ENCODE data around the gene KIF5A.

The KIF5A gene

DNA sequence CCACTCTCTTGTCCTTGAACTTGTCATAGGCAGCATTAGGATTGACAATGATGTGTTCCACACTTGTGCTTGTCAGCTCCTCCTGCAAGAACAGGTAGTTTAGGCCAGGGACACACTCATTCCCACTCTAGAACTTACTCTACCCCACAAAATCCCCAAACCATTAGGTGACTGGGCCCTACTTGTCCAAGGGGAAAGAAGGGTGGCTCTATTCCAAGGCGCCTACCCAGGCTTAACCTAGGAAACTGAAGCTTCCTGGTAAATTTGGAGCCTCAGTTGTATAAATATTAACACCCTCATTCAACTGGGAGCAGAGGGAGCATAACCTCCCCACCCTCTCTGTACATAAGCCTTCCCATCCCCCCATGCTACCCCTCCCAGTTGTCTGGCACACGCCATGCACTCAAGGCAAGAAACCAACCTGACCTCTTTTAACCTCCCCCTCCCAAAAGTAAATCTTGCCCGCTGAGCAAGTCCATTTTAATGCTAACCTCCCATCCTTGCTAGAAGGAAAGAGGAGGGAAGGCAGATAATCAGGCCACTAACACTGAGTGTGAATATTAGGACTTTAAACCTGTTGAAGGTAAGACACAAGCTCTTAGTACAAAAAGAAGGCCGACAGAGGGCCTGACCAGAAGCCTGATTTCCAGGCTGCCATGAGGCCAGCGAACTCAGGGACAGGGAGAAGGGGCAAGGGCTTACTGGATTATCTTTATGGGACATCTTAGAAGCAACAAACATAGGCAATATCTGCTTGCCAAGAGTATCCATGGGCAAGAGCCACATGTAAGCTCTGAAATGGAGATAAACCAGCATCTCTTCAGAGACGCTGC lies 13.9 kb upstream of the KIF5A start:
- no peak for DNase-seq (ENCODE audit: low spot score)

DNA sequence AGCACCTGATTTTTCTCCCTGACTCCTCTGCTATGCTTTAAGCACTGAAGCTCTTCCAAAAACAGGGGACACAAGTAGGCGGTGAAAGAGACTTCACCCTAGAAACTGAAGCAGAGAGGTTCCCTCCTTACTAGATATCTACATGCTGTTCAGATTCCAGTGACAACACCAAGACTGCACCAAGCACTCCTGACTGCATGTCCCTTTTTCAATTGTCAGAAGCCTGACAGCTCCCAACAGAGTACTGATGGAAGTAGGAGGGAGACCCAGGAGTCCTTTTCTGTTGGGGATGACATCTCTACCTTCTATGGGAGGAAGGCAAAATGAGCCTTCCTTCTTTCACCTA lies 13.3 kb upstream of the KIF5A start:
- no peak for DNase-seq (ENCODE audit: low spot score)

DNA sequence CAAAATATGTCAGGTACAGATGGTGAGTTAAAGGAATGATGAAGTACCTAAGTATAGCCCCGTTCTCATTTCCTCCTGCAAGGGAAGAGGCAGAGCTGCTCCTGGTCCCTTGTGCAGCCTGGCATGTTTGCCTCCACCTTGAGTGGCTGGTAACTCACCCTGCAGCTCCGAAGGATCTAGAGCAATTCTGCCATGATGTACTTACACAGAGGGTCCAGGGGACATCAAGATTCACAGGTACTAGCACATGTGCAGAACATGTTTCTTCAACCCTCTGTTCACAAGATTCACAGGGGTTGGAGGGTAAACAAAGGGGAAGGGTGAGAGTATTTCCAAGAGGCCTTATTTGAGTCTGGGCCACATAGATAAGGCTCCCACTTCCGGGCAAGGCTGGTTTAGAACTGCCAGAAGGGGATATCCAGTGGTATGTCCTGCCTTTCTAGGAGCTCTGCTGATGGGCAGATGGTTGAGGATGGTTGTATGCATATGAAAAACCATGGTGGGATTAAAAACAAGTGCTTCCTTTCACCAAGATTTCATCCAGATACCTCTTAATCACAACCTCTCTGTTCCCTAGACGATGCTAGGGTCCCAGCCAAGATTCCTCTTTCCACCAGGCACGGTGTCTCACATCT lies 10.6 kb upstream of the KIF5A start:
- no peak for DNase-seq (ENCODE audit: low spot score)

DNA sequence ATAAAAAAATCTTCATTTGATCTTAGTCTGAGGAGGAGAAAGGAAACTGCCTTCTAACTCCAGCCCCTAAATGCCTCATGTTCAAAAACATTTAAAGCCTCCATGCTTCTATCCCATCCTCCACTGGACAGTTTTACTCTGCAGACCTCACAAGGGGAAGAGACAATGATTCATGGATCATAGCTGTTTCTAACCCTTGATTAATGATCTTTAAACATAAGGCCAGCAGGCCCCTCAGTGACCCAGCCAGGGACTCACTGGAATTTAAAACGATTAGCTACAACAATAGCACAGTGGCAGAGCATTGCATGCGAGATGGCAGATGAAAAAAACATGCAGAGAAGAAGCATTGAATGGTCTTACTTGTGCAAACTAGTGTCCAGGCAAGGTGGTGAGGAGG lies 8.8 kb upstream of the KIF5A start:
- no peak for DNase-seq (ENCODE audit: low spot score)

DNA sequence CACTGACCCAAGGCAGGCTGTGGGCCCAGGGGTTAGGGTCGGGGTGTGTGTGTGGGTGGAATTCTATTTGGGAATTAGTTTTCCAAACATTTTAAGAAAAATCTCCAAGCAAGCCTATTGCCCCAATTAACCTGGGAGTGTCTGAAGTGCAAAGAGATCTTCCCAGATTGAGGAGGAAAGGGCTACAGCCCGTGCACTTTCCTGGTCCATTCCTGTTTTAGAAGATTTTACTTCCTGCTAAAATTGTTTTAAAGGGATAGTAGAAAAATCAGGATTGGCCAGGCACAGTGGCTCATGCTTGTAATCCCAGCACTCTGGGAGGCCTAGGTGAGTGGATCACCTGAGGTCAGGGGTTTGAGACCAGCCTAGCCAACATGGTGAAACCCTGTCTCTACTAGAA lies 8.1 kb upstream of the KIF5A start:
- no peak for DNase-seq (ENCODE audit: low spot score)

DNA sequence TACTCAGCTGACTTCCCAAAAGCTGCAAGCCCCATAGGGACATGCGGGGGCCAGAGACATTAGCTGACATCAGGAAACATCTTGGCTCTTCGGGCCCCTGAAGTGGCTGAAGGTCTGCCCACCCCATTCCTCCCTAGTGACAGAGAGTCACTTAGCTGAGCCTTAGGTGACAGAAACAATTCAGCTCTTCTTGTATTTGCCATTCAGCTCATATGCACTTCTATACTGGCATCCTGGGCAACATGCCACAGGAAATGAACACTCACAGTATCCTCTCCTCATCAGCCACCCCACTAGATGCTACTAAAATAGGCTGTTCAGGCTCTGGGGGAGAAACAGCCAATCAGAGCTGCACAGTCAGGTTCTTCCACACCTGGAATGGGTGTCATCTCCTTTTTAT lies 6.3 kb upstream of the KIF5A start:
- no peak for DNase-seq (ENCODE audit: low spot score)

DNA sequence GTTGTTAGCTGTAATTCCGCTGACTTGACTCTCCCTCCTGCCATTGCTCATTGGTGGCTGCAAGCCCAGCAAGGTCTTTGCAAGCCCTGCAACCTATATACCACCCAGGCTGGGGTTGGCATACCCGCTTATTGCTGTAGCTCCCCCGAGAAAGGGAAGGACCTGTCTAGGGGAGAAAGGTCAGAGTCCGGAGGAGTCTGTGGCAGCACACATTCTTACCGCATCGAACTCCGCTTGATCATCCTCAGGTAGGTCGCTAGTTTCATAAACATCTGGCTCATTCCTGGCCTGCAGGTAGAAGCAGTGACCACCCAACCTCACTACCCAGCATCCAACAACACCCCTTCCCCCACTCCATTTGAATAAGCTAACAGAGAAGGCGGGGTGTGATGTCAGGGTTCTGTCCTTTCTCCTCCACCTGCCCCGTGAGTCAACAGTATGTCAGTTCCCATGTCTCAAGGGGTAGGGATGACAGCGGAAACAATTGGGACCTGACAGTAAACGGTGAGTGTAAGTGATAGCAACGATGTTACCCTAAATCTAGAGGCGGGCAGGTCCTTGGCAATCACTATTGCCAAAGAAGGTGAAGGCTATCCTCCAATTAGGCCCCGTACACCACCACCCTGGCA lies 3.9 kb upstream of the KIF5A start:
- DNase-seq (ENCODE audit: low spot score) = no peak

DNA sequence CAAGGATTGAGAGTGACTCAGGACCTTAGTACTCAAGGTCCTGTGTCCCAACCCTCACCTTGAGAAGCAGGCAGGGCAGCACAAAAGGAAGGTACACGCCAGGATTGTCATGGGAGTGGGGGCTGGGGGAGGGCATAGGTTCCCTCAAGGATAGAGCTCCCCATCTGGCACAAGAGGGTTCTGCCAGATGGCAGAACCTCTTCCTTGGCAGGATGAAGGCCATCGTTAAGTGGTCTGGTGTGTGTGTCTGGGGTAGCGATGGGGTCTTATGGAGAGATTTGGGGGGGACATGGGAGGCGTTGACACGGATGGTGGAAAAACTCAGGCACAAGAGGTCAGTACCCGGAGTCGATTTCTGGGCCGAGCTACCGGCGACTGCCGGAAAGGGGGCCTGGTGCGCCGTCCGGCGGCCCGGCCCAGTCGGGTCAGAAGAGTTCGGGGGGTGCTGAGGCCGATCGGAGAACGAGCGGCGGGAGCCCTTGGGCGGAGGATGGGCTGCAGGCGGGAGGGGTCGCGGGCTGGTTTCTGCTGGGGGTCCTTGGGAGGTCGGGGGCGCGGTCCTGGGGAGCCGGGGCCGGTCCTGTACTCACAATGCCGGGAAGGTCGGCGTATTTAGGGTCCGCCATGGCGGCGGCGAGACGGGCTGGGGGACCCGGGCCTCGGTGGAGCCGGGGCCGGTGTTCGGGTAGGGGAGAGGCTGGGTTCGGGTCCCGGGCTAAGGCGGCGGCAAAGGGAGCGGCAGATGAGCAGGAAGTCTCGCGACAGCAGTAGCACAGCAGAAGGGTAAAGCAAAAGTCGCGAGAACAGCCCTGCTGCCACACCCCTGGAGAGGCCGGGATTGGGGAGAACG lies 3.2 kb upstream of the KIF5A start, which contains the start of gene DCTN2:
Gene DCTN2 (minus strand): TSS at position 755 of the 850 bp plus-strand sequence. CDS start 129 bp downstream, at position 626.
- DNase-seq (ENCODE audit: low spot score) = peak; percentile 95

DNA sequence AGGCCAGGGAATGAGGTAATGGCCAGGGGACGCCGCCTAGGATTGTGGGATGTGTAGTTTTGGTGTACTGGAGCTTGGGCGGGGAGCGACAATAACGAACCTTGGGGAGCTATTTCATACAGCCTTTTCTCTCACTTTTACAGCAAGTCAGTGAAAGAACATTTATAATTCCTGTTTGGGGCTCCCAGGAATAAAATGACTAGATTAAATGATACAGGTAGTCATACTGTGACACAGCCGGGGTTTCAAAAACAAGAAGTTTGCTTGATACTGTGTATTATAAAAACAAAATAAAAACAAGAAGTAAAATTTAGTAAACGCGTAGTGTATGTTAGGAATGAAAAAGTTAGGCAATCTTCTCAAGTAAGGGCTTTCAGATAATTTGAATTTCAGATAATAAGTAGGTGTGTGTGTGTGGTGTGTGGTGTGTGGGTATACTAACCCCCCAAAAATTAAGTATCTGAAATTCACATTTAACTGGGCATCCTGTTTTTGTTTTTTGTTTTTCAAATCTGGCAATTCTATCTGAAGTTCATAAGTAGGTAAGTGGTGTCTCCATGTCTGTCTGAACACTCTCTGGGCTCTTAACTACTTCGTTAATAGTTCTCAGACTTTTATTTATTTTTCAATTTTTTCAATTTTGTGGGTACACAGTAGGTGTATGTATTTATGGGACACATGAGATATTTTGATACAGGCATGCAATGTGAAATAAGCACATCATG lies 2.4 kb upstream of the KIF5A start:
- DNase-seq (ENCODE audit: low spot score) = no peak

DNA sequence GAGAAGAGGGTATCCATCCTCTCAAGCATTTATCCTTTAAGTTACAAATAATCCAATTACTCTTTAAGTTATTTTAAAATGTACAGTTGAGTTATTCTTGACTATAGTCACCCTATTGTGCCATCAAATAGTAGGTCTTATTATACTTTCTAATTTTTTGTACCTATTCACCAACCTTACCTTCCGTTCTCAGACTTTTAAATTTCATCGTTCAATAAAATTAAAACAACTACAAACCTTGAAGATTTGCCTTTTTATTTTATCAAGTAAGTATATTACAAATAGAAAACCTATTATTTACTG lies 1.9 kb upstream of the KIF5A start:
- no peak for DNase-seq (ENCODE audit: low spot score)

DNA sequence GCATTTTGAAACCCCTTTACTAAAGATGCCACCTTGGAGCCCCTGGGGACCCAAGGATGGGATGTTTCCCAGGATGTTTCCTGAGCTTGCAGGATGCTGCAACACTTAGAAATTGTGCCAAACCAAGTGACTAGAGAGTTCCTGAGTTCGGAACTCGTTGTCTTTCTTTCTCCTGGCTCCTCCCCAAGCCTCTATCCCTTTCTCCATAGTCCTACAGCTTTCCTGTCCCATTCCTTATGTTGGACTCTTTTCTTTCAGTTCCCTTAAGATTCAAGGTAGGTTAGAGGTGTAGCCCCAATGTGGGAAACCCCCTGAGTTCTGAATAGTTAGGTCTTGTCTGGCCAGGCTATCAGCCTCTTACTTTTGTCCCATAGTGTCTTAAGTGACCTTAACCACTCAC lies 1.4 kb upstream of the KIF5A start:
- DNase-seq (ENCODE audit: low spot score) = no peak

DNA sequence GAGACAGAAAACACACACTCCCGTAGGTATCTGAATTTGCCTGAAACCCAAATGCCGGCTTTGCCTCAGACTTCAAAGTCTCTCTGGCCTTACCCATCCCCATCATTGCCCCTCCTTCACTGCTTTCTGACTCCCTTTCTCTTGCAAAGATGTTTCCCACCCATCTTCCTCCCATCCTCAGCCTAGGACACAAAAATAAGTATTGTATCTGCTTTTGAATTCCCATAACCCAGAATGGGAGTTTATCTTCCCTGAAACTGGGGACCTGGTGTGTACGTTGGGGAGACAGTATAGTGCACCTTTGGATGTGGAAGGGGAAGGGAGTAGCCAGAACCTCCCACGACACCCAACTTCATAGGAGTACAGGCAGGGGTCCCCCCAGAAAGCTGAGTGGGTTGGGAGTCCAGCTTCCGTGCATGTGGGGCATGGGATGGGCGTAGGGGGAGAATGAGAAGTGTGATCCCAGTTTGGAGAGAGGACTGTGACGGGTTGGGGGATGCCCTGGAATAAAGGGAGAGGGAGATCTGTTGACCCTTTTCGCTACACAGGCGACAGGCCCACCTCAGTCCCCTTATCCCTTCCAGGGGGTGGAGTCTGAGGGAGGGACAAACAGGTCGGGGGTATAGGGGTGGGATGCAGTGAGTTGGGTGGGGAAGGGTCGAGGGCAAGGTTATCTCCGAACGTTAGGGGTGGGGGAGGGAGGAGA lies 488 bp upstream of the KIF5A start:
- peak; percentile 19 for DNase-seq (ENCODE audit: low spot score)

DNA sequence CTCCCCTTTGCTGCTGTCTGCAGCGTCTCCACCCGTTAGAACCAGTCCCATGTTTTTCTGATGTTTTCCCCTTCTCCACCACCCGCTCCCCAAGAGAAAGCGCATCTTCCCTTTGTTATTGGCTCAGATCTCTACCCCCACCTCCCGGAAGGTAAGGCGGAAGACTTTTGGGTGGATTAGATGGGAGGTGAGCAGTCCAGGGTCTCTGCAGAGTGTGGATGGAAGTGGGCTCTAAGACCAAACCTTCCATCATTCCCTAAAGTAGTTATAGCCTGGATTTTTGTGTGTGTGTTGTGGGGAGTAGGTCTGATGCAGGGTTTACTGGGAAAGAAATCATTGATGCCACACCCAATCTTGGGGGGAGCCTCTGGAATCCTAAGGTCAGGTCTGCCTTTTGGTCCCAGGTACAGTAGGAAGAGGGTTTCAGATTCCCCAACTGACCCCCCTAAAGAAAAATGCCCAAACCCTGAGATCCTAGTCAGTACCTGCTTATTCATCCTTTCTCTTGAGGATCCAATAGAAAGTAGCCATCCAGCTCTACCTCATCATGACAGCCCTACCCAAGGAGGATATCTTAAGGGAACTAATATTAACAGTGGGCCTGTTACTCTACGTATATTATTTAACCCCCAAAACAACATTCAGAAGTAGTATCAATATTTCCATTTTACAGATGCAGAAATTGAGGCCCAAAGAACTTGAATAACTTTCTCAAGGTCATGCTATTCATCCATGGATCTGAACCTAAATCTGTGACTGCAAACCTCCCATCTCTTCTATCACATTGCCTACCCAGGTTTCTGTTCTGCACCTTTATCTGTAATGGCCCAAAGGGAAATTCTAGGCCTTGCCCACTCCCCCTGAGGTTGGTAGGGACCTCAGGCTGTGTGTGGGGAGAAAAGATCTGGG lies 1.1 kb downstream of the KIF5A start:
- DNase-seq (ENCODE audit: low spot score) = no peak

DNA sequence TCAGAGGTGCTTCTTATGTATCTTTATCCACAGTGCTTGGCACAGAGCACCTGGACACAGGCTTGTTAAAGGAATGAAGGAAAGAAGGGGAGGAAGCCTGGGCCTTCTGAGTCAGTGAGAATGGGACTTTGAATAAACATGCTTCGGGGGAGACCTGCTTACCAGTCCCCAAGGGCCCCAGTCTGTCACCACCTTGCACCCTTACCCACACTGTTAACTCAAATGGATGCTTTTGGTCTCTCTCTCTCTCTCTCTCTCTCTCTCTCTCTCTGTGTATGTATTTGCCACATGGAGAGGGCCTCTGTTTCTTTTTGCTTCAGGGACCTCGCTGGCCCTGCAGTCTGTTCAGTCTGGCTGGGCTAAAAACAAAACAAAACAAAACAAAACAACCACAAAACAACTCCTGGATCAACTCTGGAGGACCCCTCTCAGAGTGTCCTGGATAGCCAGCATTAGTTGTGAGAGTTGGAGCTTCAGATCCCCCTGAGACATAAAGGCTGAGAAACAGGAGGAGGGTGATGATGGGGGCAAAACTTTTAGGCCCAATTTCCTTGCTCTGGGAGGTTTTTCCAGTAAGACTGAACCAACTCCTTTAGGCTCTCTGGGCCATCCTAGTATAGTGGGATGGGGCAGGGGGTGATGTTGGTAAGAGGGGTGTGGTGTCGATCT lies 1.9 kb downstream of the KIF5A start:
- DNase-seq (ENCODE audit: low spot score) = no peak

DNA sequence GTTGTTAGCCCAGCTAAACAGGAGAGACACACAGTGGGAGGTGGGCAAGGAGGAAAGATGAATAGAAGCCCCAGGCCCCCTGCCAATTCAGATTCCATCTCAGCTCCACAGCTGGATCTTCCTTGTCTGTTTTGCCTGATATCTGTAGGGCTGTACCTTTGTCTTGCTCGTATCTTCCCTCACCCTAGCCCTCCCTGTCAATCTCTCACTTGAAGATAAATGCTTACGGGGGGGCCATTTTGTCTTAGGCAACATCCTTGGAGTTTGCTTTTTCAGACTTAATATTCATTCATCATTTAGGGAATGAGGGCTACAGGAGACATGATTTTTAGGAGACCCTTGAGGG lies 2.4 kb downstream of the KIF5A start:
- no peak for DNase-seq (ENCODE audit: low spot score)

DNA sequence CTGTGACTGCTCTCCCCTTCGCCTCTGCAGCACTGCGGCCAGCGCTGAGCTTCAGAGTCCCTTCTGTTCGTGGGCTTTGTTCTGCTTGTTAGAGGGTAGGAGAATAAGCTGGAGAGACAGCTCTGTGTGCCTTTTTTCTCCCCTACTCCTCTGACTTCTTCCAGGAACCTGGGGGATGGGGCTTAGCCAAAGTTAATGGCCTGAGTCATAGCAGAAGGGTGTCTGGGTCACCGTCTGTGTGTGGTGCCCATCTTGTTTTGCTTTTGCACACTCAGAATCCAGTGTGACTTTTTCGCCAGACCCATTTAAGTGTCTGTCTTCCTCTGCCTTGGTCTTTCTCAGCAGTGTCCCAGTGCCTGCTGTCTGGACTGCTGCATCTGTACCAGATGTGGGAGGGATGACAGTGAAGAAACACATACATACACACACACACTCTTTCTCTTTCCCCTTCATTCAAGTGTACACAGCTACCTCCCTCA lies 3.0 kb downstream of the KIF5A start:
- DNase-seq (ENCODE audit: low spot score) = no peak

DNA sequence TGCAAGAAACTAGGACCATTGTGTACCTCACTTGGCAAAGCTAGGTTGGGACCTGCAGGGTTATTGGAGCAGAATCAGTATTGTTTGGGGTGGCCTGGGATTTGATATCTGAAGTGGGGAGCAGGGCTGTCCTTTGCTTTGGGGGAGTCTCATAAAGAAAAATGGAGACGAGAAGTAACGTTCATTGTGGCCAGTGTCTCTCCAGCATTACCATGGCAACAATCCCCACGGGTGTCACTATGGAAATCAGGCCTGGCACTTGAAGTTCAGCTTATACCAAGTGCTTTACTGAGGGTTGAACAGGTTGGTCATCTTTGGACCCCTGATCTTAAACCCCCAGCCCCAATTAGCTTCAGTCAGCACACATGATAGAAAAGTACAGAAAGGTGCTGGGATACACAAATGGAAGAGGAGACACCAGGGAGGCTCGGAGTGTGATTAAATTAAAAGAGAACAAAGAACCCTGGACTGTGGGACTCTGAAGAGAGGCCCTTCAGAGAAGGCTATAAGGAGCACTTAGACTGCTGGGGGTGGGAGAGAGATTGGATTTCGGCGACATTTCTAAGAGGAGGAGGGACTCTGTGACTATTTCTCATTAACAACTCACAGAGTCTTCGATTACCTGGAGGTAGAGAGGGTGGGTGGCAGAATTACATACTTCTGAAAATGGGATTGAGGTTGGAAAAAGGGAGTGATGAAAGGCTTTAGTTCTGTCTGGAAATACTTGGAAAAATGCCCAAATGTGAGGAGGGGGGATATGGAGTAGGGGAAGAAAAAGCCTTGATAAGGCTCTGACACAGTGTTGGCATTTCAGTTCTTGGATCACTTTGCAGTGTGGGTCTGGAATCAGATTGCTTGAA lies 3.7 kb downstream of the KIF5A start:
- DNase-seq (ENCODE audit: low spot score) = no peak

DNA sequence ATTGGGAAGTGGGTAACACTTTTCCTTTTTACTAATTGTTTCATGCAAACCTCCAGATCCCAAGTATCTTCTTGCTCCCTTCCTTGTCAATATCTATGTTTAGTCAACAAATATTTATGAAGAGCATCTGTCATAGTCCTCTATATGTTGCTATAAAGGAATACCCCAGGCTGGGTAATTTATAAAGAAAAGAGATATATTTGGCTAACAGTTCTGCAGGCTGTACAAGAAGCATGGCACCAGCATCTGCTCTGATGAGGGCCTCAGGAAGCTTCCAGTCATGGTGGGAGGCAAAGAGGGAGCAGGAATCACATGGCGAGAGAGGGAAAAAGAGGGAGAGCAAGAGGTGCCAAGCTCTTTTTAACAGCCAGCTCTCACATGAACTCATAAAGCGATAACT lies 4.6 kb downstream of the KIF5A start:
- DNase-seq (ENCODE audit: low spot score) = no peak

DNA sequence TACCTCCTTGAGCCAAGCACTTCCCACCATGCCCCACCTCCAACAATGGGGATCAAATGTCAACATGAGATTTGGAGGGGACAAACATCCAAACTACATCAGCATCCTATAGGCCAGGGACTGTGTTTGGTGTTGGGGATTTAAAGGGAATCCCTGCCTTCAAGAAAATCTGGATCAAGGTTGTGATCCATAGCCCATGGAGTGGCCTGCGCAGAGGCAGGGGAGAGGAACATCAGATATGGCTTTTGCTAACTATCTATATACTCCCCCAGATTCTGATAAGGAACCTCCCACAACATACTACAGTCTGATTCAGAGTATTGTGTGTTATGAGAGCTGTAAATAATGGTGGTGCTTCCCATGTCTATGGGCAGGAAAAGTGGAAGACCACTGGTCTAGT lies 5.1 kb downstream of the KIF5A start:
- DNase-seq (ENCODE audit: low spot score) = no peak
